Left forelimb (tissue), 1 donor: ENCODE results near the gene CTAGE1.
"Not testable (repeated sequence)": the region's sequence is repeated elsewhere in the genome, so short reads cannot be mapped to it uniquely, and the experiment has no call there.

Experiments used
- DNase-seq: peaks from one replicate; pipeline ENCODE4 v3.0.0-alpha.2; 2018; ENCODE audit warnings: low spot score

The CTAGE1 gene

GRCh38 chr18:22417496-22418188 lies at the start of gene CTAGE1:
Gene CTAGE1, minus strand, starts transcription at chr18:22417915. Its CDS starts 104 bp downstream, at chr18:22417811.
- no peak for DNase-seq

- DNase-seq, result no peak
Observed at GRCh38 chr18:22466608-22467395, 49.1 kb upstream of the CTAGE1 start.

- DNase-seq, result no peak
Observed at GRCh38 chr18:22465859-22466457, 48.2 kb upstream of the CTAGE1 start.

GRCh38 chr18:22463076-22463475 lies 45.4 kb upstream of the CTAGE1 start:
- no peak for DNase-seq

GRCh38 chr18:22459491-22459890 lies 41.8 kb upstream of the CTAGE1 start:
- no peak for DNase-seq

GRCh38 chr18:22457524-22457923 lies 39.8 kb upstream of the CTAGE1 start:
- DNase-seq, result no peak

GRCh38 chr18:22456547-22456946 lies 38.8 kb upstream of the CTAGE1 start:
- no peak for DNase-seq

GRCh38 chr18:22456116-22456480 lies 38.4 kb upstream of the CTAGE1 start:
- no peak for DNase-seq

- DNase-seq, result no peak
Observed at GRCh38 chr18:22455425-22456115, 37.9 kb upstream of the CTAGE1 start.

- DNase-seq, result no peak
Observed at GRCh38 chr18:22453315-22453714, 35.6 kb upstream of the CTAGE1 start.

- DNase-seq, result no peak
Observed at GRCh38 chr18:22452226-22452668, 34.5 kb upstream of the CTAGE1 start.

GRCh38 chr18:22451796-22452195 lies 34.1 kb upstream of the CTAGE1 start:
- no peak for DNase-seq

GRCh38 chr18:22450766-22451165 lies 33.1 kb upstream of the CTAGE1 start:
- DNase-seq, result not testable (repeated sequence)

GRCh38 chr18:22450318-22450717 lies 32.6 kb upstream of the CTAGE1 start:
- DNase-seq, result not testable (repeated sequence)

GRCh38 chr18:22449753-22450152 lies 32.0 kb upstream of the CTAGE1 start:
- DNase-seq, result not testable (repeated sequence)

GRCh38 chr18:22448238-22448637 lies 30.5 kb upstream of the CTAGE1 start:
- DNase-seq, result no peak

GRCh38 chr18:22447792-22448191 lies 30.1 kb upstream of the CTAGE1 start:
- DNase-seq, result no peak

- no peak for DNase-seq
Observed at GRCh38 chr18:22446911-22447310, 29.2 kb upstream of the CTAGE1 start.

- no peak for DNase-seq
Observed at GRCh38 chr18:22446325-22446724, 28.6 kb upstream of the CTAGE1 start.

- DNase-seq, result no peak
Observed at GRCh38 chr18:22441638-22442037, 23.9 kb upstream of the CTAGE1 start.

GRCh38 chr18:22439447-22439846 lies 21.7 kb upstream of the CTAGE1 start:
- no peak for DNase-seq

GRCh38 chr18:22436136-22436535 lies 18.4 kb upstream of the CTAGE1 start:
- no peak for DNase-seq
